ENCODE data around the gene EXOC7.
A peak's percentile ranks its signal among the peaks of the same experiment; 100 is the strongest.

EXOC7 gene

GRCh38 chr17:76103274-76104139 lies at the start of gene EXOC7:
EXOC7 (minus strand) TSS chr17:76103787; CDS start chr17:76103692, 95 bp downstream.
- peak; percentile 84 for DNase-seq (ENCODE audit: low spot score)

GRCh38 chr17:76153202-76153601 lies 49.6 kb upstream of the EXOC7 start:
- DNase-seq (ENCODE audit: low spot score): no peak

- no peak for DNase-seq (ENCODE audit: low spot score)
These were observed 49.0 kb upstream of the EXOC7 start for GRCh38 chr17:76152591-76152990.

- DNase-seq (ENCODE audit: low spot score): no peak
These were observed 48.4 kb upstream of the EXOC7 start for GRCh38 chr17:76151896-76152454.

- DNase-seq (ENCODE audit: low spot score): no peak
These were observed 47.4 kb upstream of the EXOC7 start for GRCh38 chr17:76150712-76151622.

GRCh38 chr17:76149214-76149613 lies 45.6 kb upstream of the EXOC7 start:
- DNase-seq (ENCODE audit: low spot score): no peak

GRCh38 chr17:76148015-76148326 lies 44.4 kb upstream of the EXOC7 start:
- no peak for DNase-seq (ENCODE audit: low spot score)

GRCh38 chr17:76147211-76148014 lies 43.8 kb upstream of the EXOC7 start:
- peak; percentile 54 for DNase-seq (ENCODE audit: low spot score)

- DNase-seq (ENCODE audit: low spot score): no peak
These were observed 42.7 kb upstream of the EXOC7 start for GRCh38 chr17:76146053-76146851.

GRCh38 chr17:76145231-76146052 lies 41.9 kb upstream of the EXOC7 start:
- DNase-seq (ENCODE audit: low spot score): no peak

GRCh38 chr17:76142585-76143041 lies 39.0 kb upstream of the EXOC7 start:
- no peak for DNase-seq (ENCODE audit: low spot score)

- DNase-seq (ENCODE audit: low spot score): no peak
These were observed 38.5 kb upstream of the EXOC7 start for GRCh38 chr17:76142039-76142584.

- peak; percentile 85 for DNase-seq (ENCODE audit: low spot score)
These were observed 37.8 kb upstream of the EXOC7 start, which contains the start of gene FOXJ1 for GRCh38 chr17:76141212-76142038. FOXJ1 (minus strand) TSS chr17:76141245; CDS start chr17:76140395, 850 bp downstream.

- DNase-seq (ENCODE audit: low spot score): no peak
These were observed 37.1 kb upstream of the EXOC7 start for GRCh38 chr17:76140661-76141211.

GRCh38 chr17:76139801-76140660 lies 36.4 kb upstream of the EXOC7 start:
- DNase-seq (ENCODE audit: low spot score): no peak

GRCh38 chr17:76138896-76139752 lies 35.5 kb upstream of the EXOC7 start:
- no peak for DNase-seq (ENCODE audit: low spot score)
